SH-SY5Y (cell line): ENCODE results near the gene SAMD4A.

Experiments
- GATA2 ChIP-seq: IDR thresholded peaks from 2 replicates; pipeline ENCODE4 v1.6.1; 2011; ENCODE audit warnings: mild to moderate bottlenecking, low read depth, low read length
- GATA3 ChIP-seq: IDR thresholded peaks from 2 replicates; pipeline ENCODE4 v1.6.1; 2011; ENCODE audit warnings: low read depth, mild to moderate bottlenecking, low read length, moderate library complexity

The SAMD4A gene

DNA sequence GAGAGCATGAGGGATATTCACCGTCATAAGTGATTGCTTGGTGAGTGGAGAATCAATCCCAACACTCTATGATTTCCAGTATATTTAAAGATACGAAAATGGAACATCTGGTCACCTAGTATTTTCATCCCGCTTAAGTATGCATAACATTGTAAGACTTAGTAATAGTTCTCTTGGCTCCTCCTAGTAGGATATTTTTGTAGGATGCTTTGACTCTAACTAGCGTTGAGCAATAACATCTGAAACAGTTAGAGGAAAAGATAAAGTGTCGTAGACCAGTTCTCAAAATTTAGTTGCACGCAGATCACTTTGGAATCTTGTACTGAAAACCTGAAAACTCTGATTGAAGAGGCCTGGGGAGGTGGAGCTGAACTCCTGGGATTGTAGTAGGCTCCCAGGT, 7.6 kb downstream of the SAMD4A start:
- TF ChIP-seq GATA3 (no peak), GATA2 (no peak)

DNA sequence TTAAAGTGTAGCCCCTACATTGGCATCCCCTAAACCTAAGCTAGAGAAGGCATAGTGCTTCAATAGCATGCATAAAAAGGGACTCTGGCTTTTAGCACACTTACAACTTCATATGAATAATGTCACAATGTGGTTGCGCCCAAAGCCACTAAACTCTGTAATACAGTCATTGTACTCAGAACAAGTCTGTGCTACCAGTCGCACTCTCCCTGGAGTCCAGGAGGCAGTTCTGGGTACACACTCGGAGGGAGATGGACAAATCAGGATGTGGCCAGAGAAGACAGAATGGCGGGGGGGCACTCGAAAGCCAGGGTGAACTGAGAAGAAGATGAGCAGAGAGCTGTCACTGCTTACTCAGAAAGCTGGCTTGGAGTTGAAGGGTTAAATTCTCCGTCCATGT, 10.6 kb downstream of the SAMD4A start:
- TF ChIP-seq GATA3 (no peak), GATA2 (no peak)

GRCh38 chr14:54577977-54578376, 11.0 kb downstream of the SAMD4A start:
- TF ChIP-seq GATA3 (no peak), GATA2 (no peak)

- no peak for TF ChIP-seq GATA3
- no peak for TF ChIP-seq GATA2
These were observed 12.7 kb downstream of the SAMD4A start for GRCh38 chr14:54579621-54580020.

GRCh38 chr14:54580933-54581332, 14.0 kb downstream of the SAMD4A start:
- TF ChIP-seq GATA2, result no peak
- no peak for TF ChIP-seq GATA3

DNA sequence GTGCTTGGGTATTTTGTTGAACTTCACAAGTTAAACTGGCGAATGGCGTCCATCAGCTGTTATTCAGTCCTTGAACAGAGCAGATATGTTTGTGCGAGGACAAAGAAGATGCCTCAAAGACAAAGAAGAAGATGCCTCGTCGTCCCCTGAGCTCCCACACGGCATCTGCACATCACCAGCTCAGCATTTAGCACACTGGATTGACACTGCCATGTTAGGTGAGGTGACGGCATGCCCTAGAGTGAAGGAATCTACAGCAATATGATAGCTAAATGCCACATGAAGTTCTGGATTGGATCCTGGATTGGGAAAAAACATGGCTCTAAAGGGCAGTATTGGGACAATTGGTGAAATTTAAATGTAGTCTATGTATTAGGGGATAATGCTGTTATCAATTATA, 15.4 kb downstream of the SAMD4A start:
- no peak for TF ChIP-seq GATA2
- no peak for TF ChIP-seq GATA3

DNA sequence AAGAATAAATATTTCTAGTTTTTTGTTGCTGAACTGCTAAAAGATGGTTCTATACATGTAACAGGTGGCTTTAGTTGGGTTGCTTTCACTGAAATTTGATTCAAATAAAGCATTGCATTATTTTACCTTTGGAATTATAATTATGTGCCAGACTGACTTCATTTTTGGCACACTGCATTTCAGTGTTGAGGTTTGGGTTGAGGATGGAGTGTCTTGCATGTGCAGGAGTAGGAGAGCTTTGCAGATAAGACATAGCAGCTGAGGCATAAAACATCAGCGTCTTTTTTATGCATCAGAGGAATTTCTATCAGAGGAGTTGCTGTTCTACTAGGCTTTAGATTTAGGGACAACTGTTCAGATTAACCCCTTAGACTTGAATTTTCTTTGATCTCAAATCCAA, 17.2 kb downstream of the SAMD4A start:
- TF ChIP-seq GATA2 (no peak), GATA3 (no peak)

DNA sequence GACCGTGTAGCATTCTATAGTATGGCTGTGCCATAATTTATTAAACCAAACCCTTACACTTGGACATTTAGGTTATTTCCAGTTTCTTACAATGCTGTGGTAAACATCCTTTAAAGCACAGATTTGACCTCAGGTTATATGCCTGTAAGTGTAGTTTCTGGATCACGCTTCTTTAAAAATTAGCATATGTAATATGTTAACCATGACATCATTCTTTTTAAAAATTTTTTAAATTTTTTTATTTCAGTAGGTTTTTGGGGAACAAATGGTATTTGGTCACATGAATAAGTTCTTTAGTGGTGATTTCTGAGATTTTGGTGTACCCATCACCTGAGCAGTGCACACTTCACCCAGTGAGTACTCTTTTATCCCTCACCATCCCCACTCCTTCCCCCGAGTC, 18.3 kb downstream of the SAMD4A start:
- no peak for TF ChIP-seq GATA3
- no peak for TF ChIP-seq GATA2

GRCh38 chr14:54589076-54589475, 22.1 kb downstream of the SAMD4A start:
- no peak for TF ChIP-seq GATA2
- no peak for TF ChIP-seq GATA3

GRCh38 chr14:54589843-54590242, 22.9 kb downstream of the SAMD4A start:
- no peak for TF ChIP-seq GATA3
- no peak for TF ChIP-seq GATA2

DNA sequence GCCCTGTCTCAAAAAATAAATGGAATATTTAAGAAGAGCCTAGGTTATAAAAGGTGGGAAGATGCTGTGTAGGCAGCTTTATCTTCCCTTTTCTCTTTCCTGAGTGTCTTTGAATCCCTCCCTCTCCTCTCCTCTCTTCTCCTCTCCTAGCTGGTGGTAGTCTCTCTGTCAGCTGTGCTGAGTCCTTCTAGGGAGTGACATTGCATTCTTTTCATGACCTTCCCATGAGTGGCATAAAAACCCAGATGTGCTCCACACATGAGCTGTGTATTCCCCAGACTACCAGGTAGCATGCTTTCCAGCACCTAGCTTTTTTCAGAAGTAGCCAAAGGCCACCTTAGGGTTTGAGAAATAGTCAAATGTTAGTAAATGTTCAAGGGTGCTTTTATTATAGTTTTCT, 23.6 kb downstream of the SAMD4A start:
- TF ChIP-seq GATA2 (no peak), GATA3 (no peak)

DNA sequence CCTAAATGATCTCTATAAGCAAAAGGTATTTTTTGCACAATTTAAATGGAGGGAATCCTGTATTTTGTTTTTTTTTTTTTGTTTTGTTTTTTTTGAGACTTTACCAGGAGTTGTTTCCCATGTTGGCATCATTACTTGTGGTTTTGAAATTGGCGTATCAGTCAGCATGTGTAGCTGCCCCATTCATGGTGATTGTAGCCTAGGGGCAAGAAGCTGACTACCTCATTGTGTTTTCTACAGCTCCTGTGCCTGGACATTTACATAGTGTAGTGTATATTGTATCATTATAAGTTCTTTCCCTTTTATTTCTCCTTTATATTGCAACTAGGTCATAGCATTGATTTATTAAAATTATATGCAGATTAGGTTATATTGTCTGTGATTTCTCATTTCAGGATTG, 24.5 kb downstream of the SAMD4A start:
- no peak for TF ChIP-seq GATA3
- TF ChIP-seq GATA2, result no peak

DNA sequence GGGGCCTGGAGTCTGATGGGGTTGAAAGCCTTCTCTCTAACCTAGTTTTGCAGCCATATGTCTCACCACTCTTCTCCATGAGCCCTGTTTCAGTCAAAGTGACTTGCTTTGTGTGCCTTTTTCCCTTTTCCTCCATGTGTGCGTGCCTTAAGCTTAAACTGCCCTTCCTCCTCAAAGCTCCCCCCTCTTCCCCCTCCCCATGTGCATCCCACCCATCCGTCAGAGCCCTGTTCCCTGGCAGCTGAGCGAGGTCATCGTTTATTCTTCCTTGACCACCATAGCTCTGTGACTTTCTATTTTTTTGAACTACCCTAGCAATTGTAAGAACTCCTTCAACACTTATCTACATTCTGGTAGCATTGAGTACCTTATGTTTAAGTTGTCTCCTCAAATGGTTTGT, 24.9 kb downstream of the SAMD4A start:
- TF ChIP-seq GATA2, result no peak
- no peak for TF ChIP-seq GATA3

- no peak for TF ChIP-seq GATA2
- TF ChIP-seq GATA3, result no peak
These were observed 26.9 kb downstream of the SAMD4A start for GRCh38 chr14:54593860-54594259.

GRCh38 chr14:54594537-54594936, 27.6 kb downstream of the SAMD4A start:
- TF ChIP-seq GATA2 (no peak), GATA3 (no peak)

DNA sequence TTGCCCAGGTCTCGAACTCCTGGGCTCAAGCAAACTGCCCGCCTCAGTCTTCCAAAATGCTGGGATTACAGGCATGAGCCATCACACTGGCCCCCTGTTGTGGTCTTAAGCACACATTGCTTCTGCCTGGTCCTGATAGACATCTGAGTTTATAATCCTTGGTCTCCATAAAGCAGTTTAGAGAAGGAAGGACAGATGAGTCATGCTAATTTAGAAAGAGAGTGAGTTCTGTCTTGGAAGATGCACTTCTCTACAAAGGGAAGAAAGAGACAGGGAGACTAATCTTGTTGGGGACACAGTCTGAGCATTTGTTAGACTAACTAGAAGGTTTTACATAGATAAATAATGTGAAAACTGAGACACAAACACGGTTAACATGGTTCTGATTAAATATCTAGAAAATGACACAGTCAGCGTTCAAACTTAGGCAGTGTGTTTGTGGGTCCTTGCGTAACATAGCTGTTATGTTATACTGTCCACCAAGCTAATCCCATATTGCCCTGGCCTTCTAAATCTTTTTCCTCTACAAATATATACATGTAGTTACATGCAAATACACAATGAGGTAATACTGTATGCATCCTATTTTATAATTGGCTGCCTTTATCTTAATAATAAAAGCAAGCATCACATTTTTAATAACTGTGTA, 31.0 kb downstream of the SAMD4A start:
- TF ChIP-seq GATA2, result no peak
- TF ChIP-seq GATA3, result no peak
